Measurements from ENCODE around the gene TIAL1. TPM values are rescaled to one million over a fixed set of nuclear protein-coding genes. Genes with fewer than 3 reads are reported as not detected.

The TIAL1 gene
- total RNA-seq, 1 experiment from 2014 or later = 46.6 TPM

- ChIA-PET CTCF (no interaction called here), POLR2A (ENCODE audit: unreplicated experiment) (no interaction called here)
- Histone ChIP-seq H3K9me3 (ENCODE audit: low read length) (peaks cover 14% of the 10 kb centered on the region), H3K9ac (ENCODE audit: low read length) (no peak overlapping the region), H3K36me3 (ENCODE audit: low read depth, low read length) (no peaks in the 10 kb centered on the region), H4K20me1 (ENCODE audit: low read length) (no peaks in the 10 kb centered on the region), H3F3A (ENCODE audit: low read length, unreplicated experiment) (no peaks in the 10 kb centered on the region), H3K79me2 (ENCODE audit: low read length) (no peaks in the 10 kb centered on the region), H3K27me3 (ENCODE audit: low read length) (no peaks in the 10 kb centered on the region), H3K4me1 (ENCODE audit: insufficient read depth, low read length) (no peaks in the 10 kb centered on the region), H3K4me2 (ENCODE audit: low read length) (no peak overlapping the region), H3K27ac (ENCODE audit: low read length) (no peak overlapping the region), H3K4me3 (ENCODE audit: low read length) (no peak overlapping the region), H2AFZ (ENCODE audit: low read length) (no peak overlapping the region), H3K9me2 (replicated peaks; ENCODE audit: low read length) (no peaks in the 10 kb centered on the region)
- ATAC-seq = no peak
- DNase-seq = no peak
- no TSS peak for BruUV-seq (replicated peaks)
- TF ChIP-seq CTCF (conservative IDR thresholded peaks at IDR 0.05; ENCODE audit: low read depth, low read length) = 0 out of 2 replicates have a peak, but pooled peaks have one; percentile 12
- TF ChIP-seq EZH2 (IDR thresholded peaks at IDR 0.05; ENCODE audit: low read length, unreplicated experiment) = no peak
- TF ChIP-seq EZH2phosphoT487 (IDR thresholded peaks at IDR 0.05; ENCODE audit: borderline replicate concordance, low read length) = no peak
- intact Hi-C loops (cut with micrococcal nuclease) = no loop called here
Observed at GRCh38 chr10:119644205-119644814, 47.5 kb upstream of the TIAL1 start.

- Histone ChIP-seq H2AFZ (ENCODE audit: low read length) (no peak overlapping the region), H3K36me3 (ENCODE audit: low read depth, low read length) (no peaks in the 10 kb centered on the region), H3K4me2 (ENCODE audit: low read length) (no peak overlapping the region), H3K9me3 (ENCODE audit: low read length) (peaks cover 14% of the 10 kb centered on the region), H3K4me1 (ENCODE audit: insufficient read depth, low read length) (no peaks in the 10 kb centered on the region), H3K27ac (ENCODE audit: low read length) (no peak overlapping the region), H3F3A (ENCODE audit: low read length, unreplicated experiment) (no peaks in the 10 kb centered on the region), H3K79me2 (ENCODE audit: low read length) (no peaks in the 10 kb centered on the region), H3K4me3 (ENCODE audit: low read length) (no peak overlapping the region), H3K27me3 (ENCODE audit: low read length) (no peaks in the 10 kb centered on the region), H3K9ac (ENCODE audit: low read length) (no peak overlapping the region), H3K9me2 (replicated peaks; ENCODE audit: low read length) (no peaks in the 10 kb centered on the region), H4K20me1 (ENCODE audit: low read length) (no peaks in the 10 kb centered on the region)
- ChIA-PET CTCF (no interaction called here), POLR2A (ENCODE audit: unreplicated experiment) (no interaction called here)
- intact Hi-C loops (cut with micrococcal nuclease) = no loop called here
- BruUV-seq (replicated peaks) = no TSS peak
- DNase-seq = no peak
- no peak for TF ChIP-seq EZH2phosphoT487 (IDR thresholded peaks at IDR 0.05; ENCODE audit: borderline replicate concordance, low read length)
- no peak for TF ChIP-seq CTCF (conservative IDR thresholded peaks at IDR 0.05; ENCODE audit: low read depth, low read length)
- no peak for TF ChIP-seq EZH2 (IDR thresholded peaks at IDR 0.05; ENCODE audit: low read length, unreplicated experiment)
- no peak for ATAC-seq
Observed at GRCh38 chr10:119643306-119644204, 46.8 kb upstream of the TIAL1 start.
